Activated effector memory CD4-positive, alpha-beta T cell treated with Interleukin-2 at 50 U/mL for 16 hours (primary cell): Measurements from ENCODE around the gene NUDT14.

Experiments used
- DNase-seq: peaks from one replicate; pipeline ENCODE4 v3.0.0-alpha.2; 2020

Gene NUDT14

DNA sequence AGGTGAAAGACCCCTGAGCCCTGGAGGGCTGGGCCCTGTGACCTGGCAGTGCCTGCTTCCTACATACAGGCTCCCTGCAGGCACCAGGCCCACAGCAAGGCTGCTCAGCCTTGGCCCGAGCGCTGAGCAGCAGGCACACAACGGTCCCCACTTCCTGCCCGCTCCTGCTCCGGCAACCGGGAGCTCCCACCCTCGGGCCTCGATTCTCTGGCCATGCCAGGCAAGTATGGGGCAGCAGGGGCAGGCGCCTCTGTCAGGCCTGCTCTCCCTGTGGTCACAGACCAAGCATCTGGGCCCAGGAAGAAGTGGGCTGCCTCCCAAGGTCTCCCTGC, 30.6 kb upstream of the NUDT14 start:
- DNase-seq: no peak

DNA sequence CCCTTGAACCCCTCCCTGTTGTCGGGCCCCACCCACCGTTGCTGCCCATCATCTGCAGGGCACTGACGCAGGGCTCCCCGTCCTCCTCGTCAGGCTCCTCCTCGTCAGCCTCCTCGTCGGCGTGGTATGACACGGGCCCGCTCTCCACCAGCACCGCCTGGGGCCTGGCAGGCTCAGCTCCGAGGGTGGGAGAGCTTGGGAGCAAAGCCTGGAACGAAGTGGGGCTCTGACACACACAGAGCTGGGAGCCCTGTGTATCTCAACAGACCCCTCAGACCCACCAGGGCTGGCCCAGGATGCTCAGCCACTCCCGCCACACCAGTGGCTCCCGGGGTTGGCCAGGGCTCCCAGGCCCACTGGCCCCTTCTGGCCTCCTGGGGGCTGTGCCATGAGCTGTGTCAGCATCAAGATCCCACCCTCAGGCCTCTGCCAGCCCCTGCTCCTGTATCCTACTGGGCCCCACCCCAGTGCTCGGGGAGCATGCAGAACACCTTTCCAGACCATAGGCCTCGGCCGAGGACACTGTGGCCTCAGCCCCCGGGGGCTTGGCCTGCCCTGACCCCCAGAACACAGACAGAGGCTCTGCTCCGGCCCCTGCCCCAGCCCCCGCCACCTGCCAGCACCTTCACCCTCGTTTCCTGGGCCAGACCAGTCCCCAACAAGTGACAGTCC, 30.1 kb upstream of the NUDT14 start:
- DNase-seq: no peak

DNA sequence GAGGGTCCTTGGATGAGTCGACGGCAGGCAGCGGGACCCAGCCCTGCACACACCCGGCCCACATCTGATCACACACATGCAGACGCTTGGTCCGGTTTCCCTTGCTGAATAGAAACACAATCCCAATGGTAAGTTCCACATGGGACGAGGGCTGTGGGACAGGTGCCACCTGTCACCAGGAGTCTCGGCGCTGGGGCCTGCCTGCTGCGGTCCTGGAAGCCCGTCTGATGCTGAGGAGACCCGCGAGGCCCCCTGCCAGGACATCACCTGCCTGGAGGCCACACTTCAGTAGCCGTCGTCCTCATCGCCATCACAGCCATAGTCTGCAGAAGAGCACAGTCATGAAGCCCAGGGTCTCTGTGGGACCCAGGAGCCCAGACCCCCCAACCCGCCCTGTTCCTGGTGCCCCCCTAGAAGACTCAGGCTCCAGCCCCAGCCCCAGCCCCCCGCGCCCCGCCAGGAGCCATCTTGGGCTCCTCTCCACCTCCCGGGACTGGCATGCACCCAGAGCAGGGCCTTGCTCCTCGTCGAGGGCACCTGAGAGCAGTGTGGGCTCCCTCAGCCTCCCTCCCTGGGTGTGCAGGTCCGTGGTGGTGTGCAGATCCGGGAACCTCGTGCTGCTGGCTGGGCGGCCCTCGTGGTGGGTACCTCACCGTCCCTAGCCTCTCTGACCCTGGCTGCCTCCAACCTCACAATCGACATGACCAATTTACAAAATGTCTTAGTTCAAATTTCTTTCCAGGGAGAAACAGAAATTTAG, 29.3 kb upstream of the NUDT14 start:
- DNase-seq: no peak

DNA sequence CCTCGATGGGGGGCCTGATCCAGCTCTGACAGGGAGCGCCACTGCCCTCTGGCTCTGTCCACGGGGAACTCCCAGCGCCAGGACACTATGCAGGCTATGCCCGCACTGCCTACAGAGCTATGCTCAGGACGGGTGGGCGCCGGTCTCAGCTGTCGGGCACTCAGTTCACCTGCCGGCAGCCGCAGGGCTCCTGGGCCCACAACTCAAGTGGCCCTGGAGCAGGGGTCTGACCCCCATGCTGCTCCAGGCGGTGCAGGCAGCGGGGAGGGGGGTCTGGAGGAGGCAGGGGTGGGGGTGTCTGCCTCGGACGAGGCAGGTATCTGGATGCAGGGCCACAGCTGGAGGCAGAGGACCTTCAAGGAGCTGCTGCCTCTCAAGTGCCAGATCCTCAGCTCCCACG, 28.5 kb upstream of the NUDT14 start:
- no peak for DNase-seq

DNA sequence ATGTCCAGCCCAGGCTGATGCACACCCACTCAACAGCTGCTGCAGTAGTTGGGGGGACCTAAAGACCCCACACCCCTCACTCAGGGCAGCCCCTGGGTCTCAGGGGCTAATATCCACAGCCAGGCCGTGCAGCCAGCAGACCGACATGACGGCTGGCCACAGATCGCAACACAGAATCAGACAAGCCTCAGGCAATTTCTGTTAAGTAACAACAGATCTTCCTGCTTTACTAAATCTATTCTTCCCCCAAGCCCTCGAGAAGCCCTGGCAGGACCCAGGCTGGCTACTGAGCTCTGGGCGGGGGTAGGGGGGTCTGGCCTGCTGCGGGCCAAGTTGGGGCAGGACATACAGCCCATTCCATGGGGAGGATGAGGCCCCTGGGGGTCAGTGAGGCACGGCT, 28.0 kb upstream of the NUDT14 start:
- DNase-seq: no peak

DNA sequence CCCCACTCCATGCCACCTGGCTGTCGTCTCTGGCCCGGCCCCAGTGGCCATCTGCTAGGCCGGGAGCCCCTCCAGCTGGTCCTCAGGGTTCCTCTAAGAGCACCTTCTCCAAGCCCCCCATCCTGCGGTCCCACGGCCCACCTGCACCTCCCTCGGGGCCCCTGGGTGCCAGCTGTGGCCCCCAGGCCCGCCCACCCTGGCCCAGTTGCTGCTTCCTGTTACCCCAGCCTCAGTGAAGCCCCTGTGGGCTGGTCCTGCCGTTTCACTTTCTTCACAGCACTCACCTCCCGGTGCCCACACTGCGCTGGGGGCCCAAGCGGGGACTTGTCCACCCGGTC, 27.6 kb upstream of the NUDT14 start:
- DNase-seq: no peak

DNA sequence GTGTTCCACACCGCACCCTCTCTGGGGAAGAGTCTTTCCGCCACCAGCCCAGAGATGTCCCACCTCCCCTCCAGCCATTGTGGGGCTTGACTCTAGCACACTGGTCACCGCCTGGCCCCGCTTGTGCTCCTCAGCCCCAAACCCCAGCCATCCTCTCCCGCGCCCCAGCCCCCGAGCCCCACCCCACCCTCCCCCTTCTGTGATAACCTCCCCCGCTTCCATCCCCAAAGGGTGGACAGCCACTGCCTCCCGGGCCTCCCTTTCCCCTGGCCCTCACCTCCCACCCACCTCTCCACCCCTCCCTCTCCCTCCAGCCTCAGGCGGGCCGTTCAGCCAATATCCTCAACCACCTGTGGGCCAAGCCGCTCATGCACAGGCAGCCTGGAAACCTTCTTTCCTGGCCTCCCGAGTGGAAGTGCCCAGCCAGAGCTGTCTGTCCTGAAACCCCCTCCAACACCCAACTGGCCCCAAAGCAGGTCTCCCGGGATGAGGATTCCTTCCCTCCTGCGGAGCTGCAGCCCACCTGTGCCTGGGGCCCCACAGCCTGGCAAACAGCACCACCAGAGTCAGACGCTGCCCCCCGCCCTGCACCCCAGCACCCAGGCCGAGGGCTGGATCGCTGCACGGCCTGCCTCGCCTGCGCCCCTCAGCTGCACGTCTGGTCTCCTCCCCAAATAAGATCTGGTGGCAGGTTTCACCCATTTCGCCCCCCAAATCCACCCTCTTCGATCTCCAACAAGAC, 27.1 kb upstream of the NUDT14 start:
- DNase-seq: no peak

DNA sequence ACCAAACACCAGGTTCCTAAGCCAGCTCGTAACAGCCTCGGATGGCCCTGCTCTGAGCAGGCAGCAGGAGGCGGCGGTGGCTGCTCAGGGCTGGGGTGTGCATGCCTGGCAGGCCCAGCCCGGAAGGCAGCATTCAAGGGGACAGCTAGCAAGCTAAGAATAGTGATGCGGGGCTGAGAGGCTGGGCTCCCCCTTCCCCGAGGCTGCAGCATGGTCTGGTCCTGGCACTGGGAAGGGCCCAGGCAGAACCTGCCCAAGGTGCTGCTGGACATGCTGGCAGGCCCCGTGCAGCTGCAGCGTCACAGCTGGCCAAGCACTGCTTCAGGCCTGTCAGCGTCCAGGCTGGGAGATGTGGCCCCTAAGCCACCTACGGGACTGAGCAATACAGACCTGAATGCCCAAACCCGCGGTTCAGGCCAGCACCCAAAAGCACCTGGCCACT, 26.4 kb upstream of the NUDT14 start:
- no peak for DNase-seq

DNA sequence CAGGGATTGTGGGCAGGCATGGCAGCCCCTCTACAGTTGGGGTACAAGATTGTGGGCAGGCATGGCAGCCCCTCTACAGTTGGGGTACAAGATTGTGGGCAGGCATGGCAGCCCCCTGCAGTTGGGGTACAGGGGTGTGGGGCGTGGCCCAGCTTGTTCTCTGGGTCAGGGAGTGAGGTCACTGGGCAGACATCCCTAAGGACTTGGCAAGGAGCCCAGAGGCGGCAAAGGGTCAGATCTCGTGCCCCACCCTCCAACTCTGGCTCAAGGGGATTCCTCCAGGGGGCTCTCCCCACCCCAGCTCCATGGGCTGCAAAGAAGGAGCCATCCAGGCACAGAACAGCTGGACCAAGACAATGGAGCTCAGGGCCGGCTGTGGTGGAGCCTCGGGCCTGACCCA, 25.8 kb upstream of the NUDT14 start:
- no peak for DNase-seq

DNA sequence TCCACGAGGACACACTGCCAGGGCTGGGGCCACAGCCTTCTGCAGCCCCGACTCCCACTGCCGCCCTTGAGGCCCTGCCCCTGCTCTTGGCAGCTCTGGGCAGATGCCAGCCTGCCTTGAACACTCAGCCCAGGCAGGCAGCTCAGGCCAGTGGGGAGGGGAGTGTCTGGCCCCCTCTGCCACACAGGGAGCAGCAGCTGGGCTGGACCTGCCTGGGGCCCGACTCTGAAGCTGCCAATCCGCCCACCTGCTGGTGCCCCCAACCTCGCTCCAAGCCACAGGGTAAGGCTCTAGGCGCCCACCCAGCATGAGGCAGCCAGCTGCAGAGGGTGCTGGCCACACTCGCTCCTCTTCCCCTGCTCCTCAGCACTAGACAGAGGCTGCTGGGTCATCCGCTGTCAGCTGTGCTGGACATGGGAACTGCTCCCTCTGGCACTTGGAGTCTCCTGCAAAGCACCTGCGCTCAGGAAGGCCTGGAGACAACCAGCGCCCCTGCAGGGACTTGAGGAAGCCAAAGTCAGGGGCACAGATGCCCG, 24.6 kb upstream of the NUDT14 start:
- DNase-seq: no peak

DNA sequence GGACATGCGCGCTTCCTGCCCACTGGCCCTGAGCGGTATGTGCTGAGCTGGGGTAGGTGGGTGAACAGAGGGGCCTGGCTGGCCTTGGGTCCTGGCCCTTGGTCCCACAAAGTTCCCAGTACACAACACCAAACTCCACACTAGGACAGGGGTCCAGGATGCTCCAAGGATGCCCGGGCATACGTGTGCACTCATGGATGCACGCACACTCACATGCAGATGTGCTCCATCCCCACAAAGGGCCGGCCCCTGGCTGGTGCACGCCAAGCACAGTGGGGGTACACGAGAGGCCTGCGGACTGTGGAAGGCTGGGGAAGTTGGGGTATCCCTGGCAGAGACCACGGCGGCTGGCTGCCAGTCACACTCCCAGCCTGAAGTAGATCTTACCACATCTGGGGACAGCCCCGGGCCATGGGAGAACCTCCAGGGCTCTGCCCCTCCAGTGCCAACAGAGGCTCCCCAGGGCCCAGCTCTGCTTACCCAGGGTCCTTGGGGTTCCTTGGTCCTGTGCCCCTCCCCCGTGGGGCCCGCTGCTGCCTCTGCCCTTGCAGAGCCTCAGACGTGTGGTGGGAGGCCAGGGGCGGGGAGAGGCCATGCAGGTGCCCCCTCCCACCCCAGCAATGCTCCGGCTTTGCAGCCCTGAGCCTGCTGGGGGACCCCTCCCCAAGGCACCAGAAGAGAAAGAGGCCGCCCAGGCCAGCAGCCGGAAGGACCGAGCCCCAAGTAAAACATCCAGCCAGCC, 24.0 kb upstream of the NUDT14 start:
- no peak for DNase-seq

DNA sequence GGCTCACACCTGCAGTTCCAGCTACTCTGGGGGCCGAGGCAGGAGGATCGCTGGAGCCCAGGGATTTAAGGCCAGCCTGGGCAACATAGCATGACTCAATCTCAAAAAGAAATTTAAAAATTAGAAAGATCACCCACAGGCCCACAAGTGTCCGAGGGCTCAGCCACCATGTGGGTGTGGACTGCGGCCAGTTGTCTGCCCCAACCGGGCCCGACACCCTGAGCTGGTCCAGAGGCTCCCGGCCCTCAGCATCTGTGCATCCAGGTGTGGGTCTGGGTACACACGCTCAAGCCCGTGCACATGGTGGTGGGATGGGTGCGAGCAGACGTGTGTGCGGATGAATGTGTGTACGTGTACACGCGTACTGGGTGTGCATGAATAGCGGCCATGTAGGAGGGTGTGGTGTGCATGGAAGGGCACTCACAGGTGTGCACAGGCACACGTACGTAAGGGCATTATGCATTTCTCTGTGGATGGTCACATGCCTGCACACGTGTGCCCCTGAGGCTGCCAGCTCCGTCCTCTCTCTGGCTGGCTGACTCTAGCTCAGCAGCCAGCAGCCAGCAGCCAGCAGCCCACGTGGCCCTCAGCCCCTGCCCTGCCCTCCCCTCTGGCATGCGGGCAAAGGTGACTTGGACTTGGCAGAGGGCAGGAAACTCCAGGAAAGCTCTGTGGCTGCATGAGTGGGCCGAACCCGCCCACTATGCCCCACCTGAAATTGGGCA, 23.3 kb upstream of the NUDT14 start:
- DNase-seq: no peak

DNA sequence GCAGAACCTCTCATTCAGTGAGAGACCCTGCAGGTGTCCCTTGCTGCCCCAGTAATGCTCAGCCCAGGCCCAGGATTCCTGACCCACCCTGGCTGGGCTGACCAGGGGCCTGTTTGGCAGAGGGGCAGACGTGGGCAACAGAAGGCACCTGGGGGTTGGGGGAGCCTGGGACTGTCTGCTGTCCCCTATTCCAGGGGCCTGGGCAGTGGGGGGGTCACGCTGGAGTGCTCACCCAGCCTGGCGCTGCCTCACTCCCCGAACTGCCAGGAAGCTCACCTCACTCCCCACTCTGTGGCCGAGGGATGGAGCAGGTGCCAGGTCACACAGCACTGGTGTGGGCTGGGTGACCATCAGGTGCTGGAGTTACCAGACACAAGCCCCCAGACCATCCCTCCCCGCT, 22.6 kb upstream of the NUDT14 start:
- DNase-seq: no peak

DNA sequence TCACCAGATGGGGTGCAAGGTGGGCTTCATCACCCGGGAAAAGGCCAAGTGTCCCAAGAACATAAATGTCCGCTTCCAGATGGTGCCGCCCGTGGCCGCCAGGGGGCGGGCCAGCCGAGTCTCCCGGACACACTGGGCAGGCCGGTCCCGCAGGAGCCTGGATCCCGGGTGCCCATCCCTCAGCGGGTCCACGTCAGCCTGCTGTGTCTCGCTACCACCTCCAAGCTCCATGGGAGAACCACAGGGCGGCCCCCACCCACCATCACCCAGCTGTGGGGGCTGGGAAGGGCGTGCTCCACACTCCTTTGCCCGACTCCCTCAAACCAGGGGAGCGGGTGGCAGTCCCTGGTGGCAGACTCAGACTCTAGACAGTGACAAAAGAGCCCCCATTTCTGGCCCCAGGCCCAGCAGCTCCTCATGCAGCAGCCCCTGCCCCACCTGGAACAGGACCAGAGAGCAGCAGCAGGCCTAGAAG, 22.0 kb upstream of the NUDT14 start:
- DNase-seq: peak; percentile 39

DNA sequence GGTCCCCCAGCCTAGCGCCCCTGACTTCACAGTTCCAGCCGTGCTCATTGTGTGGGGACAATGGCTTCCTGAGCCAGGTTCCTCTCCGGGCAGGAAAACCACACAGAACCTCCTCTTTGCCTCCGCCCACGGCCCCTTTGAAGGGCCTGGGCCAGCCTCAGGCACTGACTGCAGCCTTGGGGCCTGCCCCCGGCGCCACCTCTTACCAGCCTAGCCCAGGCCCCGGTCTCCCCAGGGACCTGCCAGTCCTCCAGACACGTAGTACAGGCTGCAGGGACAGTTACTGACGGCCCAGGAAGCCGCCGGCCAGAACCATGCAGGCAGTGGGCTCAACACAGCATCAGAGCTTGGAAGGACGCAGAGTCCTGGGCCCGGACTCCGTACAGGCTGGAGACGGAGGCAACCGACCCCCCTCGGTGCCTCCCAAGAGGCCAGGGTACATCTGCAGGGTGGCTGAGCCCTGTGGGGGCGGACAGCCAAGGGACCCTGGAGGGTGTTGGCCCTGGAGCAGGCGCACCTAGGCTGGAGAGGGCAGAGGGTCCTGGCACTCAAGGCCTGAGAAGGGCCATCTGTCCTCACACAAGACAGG, 20.9 kb upstream of the NUDT14 start:
- DNase-seq: no peak

DNA sequence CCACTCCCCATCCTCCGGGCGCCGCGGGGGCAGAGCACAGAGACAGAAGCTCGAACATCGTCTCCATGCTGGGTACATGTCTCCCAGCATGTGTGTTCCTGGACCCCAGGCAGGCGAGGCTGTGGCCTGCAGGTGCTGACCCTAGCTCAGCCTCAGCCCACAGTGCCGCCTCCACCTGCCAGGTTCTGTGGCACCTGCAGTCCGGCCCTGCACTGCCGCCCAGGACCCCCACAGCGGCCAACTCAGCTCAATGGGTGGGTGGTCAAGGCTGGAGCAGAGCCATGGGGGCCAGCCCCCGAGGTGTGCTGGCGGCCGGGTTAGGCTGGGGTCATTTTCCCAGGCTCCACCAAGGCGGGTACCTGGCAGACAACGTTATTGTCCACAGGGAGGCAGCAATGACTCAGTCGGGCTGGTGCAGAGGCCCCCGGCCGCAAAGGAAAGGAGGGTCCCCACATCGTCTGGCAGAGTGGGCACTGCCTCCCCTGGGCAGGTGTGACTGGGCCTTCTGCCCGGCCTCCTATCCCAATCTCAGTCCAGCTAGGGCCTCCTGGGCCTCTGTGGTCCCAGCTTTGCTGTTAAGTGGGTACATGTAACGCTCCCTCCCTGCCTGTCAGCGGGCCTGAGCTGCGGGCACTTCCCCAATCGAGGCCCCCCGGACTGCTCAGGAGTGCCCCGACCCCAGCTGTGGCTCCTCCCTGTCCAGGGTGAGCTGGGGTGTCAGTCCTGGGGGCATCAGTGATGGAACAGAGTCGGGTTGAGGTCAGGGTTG, 20.2 kb upstream of the NUDT14 start:
- no peak for DNase-seq

DNA sequence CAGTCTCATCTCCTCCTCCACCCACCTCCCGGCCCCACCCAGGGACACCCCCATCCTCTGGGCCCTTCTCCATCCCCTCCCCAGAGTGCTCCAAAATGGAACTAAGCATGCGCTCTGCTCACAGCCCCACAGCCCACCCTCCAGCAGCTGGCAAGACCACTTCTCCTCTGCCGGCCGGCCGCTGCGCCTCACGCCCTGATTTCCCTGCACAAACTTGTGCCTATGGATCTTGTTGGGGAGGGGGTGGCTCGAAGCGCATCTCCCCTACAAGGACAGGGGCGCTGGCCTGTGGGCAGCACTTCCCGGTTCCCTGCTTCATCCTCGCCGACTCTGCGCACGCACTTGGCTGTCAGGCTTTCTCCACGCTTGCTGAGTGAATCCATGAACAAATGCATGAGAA, 19.5 kb upstream of the NUDT14 start:
- DNase-seq: no peak

DNA sequence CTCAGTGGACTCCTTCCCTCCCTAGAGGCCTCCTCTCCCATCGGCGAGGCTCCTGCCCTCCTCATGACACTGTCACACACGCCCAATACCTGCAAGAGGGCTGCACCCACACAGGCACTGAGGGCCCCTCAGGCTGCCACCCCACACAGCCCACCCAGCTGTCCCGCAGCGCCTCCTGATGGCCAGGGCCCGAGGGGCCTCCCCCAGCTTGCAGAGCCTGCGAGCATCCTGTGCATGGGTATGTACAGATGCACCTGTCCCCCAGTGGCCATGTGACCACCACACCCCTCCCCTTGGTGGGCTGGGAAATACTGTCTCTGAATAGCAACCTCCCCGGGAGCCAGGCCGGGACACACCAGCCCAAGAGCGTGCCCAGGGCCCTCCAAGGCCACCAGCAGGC, 19.0 kb upstream of the NUDT14 start:
- no peak for DNase-seq

DNA sequence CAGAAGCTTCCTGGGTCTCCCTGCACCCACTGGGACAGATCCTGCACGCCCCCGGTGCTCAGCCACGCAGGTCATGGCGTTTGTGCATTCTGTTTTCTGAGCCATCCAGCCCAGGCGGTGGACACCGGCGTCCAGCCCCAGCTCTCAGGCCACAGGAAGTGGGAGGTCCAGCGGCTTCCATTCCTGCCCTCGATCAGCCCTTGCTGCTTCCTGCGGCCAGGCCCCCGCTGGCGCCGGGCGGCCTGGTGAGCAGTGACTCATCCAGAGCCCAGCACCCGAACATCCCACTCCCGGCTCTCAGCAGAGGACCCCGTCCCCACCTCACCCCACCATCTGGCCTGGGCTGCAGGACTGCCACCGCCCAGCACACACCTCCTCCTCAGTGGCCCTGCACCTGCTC, 18.0 kb upstream of the NUDT14 start:
- DNase-seq: no peak

DNA sequence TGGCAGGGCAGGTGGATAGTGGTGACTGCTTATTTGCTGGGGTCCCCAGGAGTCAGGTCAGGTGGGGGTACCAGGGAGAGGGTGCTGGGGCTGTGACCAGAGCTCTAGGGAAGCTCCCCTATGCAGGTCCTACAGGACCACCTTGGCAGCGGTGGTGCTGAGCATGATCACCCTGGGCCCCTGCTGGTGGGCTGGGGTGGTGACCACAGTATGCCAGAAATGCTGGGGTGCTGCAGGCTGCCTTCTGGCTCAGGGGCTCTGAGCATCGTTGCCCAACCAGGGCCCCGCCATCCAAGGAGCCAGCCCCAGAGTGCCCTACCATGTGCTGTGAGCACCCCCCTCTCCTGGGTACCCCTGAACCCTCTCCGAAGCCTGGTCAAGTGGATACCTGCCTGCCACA, 17.5 kb upstream of the NUDT14 start:
- DNase-seq: no peak

DNA sequence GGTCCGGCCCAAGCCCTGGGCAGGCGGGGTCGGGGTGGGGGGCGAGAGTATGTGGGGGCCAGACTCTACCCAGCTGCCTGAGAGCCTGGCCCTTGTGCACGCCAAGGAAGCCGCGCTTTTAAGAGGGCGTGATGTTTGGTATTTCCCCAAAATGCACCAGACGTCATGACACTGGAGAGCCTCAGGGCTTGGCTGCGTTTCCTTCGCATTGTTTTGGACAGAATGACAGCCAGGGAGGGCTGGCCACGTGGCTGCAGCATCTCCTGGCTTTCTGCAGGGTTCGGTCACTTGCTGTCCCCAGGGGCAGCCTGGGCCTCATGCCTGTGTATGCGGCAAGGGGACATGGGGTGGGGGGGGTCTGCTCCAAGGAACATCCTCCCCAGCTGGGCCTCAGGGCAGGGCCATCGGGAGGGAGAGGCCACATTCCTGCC, 16.1 kb upstream of the NUDT14 start:
- no peak for DNase-seq
